GM06990 (cell line): ENCODE data around the gene ECSCR.
"Not testable (repeated sequence)": the region's sequence is repeated elsewhere in the genome, so short reads cannot be mapped to it uniquely, and the experiment has no call there.

Experiments used
- DNase-seq: peaks from one replicate; pipeline ENCODE4 v3.0.0-alpha.2; 2011; ENCODE audit not compliant: insufficient read length; ENCODE audit errors: extremely low read depth
- H3K27me3 ChIP-seq: replicated peaks from 2 replicates; pipeline ENCODE4 v1.6.0; 2011; ENCODE audit warnings: low read length; ENCODE audit not compliant: control insufficient read depth, insufficient read depth
- H3K36me3 ChIP-seq: 2 replicates; pipeline ENCODE4 v1.5.1; 2011; ENCODE audit warnings: low read length; ENCODE audit not compliant: control insufficient read depth, insufficient read depth
- H3K4me3 ChIP-seq: replicated peaks from 2 replicates; pipeline ENCODE4 v1.5.1; 2011; ENCODE audit warnings: low read depth, mild to moderate bottlenecking, control low read depth, low read length
- TF ChIP-seq, protein P1 (sequence below): IDR thresholded peaks from 2 replicates; pipeline ENCODE4 v1.5.1; 2011; ENCODE audit warnings: low read length, control low read depth, mild to moderate bottlenecking, inconsistent platforms; ENCODE audit not compliant: insufficient read depth, poor library complexity, severe bottlenecking

ECSCR gene

DNA sequence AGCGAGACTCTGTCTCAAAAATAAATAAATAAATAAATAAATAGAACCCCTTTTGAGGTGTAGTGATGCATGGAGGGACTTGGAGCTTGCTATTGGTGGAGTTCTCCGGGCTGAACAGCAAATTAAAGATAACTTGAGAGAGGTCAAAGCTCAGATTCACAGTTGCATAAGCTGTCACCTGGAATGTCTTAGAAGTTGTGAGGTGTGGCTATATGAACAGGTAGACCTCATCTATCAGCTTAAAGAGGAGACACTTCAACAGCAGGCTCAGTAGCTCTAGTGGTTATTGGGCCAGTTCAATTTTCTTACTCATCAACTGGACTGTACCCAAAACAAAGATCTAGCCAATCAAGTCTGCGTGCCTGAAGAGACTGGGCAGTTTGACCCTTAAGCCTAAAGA lies 31.7 kb upstream of the ECSCR start:
- DNase-seq = no peak
- Histone ChIP-seq H3K36me3 (no peaks in the 10 kb centered on the region), H3K27me3 (no peaks in the 10 kb centered on the region), H3K4me3 (no peak overlapping the region)
- TF ChIP-seq, protein P1, sequence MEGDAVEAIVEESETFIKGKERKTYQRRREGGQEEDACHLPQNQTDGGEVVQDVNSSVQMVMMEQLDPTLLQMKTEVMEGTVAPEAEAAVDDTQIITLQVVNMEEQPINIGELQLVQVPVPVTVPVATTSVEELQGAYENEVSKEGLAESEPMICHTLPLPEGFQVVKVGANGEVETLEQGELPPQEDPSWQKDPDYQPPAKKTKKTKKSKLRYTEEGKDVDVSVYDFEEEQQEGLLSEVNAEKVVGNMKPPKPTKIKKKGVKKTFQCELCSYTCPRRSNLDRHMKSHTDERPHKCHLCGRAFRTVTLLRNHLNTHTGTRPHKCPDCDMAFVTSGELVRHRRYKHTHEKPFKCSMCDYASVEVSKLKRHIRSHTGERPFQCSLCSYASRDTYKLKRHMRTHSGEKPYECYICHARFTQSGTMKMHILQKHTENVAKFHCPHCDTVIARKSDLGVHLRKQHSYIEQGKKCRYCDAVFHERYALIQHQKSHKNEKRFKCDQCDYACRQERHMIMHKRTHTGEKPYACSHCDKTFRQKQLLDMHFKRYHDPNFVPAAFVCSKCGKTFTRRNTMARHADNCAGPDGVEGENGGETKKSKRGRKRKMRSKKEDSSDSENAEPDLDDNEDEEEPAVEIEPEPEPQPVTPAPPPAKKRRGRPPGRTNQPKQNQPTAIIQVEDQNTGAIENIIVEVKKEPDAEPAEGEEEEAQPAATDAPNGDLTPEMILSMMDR = no peak

DNA sequence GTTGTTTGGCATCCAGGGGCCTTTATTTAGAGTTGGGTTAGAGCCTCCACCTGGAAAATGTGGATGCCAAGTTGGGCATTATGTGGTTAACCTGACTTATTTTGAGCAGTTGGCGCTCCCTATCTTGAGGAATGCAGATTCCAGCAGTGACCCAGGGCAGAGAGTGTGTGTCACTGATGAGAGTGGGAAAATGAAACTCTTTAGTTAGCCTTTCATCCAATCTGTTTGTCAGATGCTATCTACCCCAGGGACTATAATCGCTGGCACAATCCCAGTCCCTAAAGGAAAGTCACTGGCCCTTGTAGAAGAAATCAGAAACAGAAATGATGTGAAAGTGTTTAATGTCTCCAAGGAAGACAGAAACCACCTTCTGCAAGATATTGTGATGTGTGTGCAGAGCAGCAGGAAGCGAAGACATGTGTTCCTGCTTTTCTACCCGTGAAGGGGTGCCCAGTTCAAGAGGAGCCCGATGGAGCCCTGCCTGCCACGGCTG lies 30.2 kb upstream of the ECSCR start:
- H3K4me3 ChIP-seq = no peak overlapping the region
- H3K27me3 ChIP-seq = no peaks in the 10 kb centered on the region
- no peaks in the 10 kb centered on the region for H3K36me3 ChIP-seq
- TF ChIP-seq, protein P1 = no peak
- no peak for DNase-seq

DNA sequence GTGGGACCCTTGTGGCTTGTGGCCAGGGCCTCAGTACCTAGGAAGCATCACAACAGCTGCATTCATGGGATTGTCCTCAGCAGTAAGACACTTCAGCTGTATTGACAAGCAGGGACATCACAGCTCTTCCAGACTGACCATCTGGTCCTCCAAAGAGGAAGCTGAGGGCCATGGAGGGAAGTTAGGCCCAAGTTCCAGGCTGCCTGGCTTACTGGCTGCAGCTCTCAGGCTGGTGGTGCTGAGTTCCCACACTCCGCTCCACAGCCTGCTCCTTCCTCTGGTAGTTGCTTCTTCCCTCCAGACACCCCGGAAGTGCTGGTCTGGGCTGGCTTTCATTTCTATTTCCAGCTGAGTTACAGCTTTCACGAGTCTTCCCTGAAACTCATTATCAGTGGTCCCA lies 25.7 kb upstream of the ECSCR start:
- TF ChIP-seq, protein P1 = no peak
- no peaks in the 10 kb centered on the region for H3K27me3 ChIP-seq
- no peaks in the 10 kb centered on the region for H3K36me3 ChIP-seq
- no peak for DNase-seq
- H3K4me3 ChIP-seq = no peak overlapping the region

DNA sequence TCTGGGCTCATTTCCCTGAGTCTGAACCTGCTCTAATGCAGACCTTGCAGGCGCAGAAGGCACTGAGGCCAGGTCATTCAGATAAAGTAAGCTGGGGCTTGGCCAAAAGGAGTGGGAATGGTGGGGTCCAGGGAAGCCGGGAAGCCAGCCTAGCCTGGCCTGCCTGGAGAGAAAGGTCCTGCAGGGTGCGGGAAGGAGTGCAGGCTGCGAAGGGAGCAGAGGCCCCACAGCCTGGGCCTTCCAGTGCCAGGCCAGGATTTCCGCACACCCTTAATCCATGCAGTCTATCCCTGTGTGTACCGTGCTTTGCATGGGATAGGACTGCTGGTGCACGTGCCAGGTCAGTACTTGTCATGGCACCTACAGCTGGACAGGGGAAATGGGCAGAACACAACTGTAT lies 23.7 kb upstream of the ECSCR start:
- Histone ChIP-seq H3K4me3 (no peak overlapping the region), H3K27me3 (no peaks in the 10 kb centered on the region), H3K36me3 (no peaks in the 10 kb centered on the region)
- DNase-seq = no peak
- TF ChIP-seq, protein P1 = no peak

DNA sequence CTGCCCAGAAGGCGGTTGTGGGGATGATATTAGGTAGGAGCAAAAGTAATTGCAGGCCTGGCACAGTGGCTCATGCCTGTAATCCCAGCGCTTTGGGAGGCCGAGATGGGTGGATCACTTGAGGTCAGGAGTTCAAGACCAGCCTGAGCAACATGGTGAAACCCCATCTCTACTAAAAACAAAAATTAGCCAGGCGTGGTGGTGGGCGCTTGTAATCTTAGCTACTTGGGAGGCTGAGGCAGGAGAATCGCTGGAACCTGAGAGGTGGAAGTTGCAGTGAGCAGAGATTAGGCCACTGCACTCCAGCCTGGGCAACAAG lies 20.3 kb upstream of the ECSCR start:
- not testable (repeated sequence) for H3K4me3 ChIP-seq, DNase-seq

DNA sequence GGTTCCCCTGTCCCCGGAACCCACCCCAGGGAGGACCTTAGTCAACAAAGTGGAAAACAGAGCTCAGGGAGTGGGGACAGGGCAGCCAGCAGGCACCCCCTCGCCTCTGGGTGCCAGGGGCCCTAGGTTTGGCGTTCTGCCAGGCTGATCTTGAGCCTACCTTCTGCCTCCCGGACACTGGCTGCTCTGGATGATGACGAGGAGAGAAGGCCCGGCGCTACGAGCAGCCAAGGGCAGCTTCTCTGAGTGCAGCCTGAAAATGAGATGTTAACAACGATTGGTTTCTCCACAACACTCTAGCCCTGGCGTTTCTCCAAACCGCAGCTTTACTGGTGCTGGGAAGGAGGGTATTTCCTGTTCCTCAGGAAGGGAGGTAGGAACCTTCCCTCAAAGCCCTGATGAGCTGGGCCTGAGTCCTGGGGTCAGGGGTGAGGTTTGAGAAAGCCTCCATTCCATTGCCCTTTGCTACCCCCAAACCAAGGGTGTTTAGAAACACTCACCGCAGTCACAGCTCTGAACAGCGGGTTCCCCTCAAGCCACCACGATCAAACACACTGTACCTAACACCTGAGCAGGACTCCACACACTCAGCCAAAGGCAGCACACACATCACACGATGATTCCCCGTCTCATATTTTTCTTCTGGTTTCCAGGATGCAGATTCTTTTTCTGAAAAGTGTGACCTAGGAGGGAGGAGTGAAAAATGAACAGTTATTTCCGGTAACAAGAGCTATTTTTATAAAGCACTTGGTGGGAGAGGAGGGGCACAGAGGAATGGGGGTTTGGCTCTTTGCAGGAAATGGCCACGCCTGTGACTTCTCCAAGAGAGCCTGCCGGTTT lies 19.7 kb upstream of the ECSCR start, which contains the start of gene STING1:
TSS of gene STING1 (minus strand) at position 709 of the 840 bp plus-strand sequence. CDS start 1,054 bp downstream, outside the sequence.
- H3K36me3 ChIP-seq = no peaks in the 10 kb centered on the region; the same call in 1 of the 2 replicates
- no peaks in the 10 kb centered on the region for H3K27me3 ChIP-seq
- peak; percentile 54 for DNase-seq
- TF ChIP-seq, protein P1 = no peak
- H3K4me3 ChIP-seq = peak within 1 kb of the TSS; percentile 62

More for the DNA sequence above, 20.3 kb upstream of the ECSCR start:
- not testable (repeated sequence) for H3K36me3 ChIP-seq, H3K27me3 ChIP-seq
